PC-3 (cell line): ENCODE data around the gene PADI1. TPM values are rescaled to one million over a fixed set of nuclear protein-coding genes. Genes with fewer than 3 reads are reported as not detected.

ENCODE experiments used
- ATAC-seq: fragments of 200-7000 bp; cut with Tn5 transposase; 2 replicates; pipeline ENCODE4 v1.9.1; 2020; ENCODE audit warnings: mild to moderate bottlenecking, moderate library complexity
- BruUV-seq: library from RNA; stranded (reverse); fragments of 400-500 nt; replicated peaks from 2 replicates; lab custom pipeline; 2021; lab: Mats Ljungman, UMichigan
- CTCF ChIA-PET: fragments of 300-600 bp; sonication (Branson Sonifier 250); formaldehyde crosslinking; loops from one replicate; lab custom pipeline; 2022; ENCODE audit warnings: antibody characterized with exemption; lab: Charles Lee
- POLR2A ChIA-PET: fragments of 300-600 bp; sonication (Branson Sonifier 250); formaldehyde crosslinking; loops from one replicate; lab custom pipeline; 2022; ENCODE audit warnings: antibody characterized with exemption; ENCODE audit not compliant: unreplicated experiment; lab: Charles Lee
- DNase-seq: peaks from one replicate; pipeline ENCODE4 v3.0.0-alpha.2; 2015
- H2AFZ ChIP-seq: fragments of 300-600 bp; sonication (generic); 2 replicates; pipeline ENCODE4 v1.6.0; 2016; ENCODE audit warnings: antibody characterized with exemption, low read length
- H3F3A ChIP-seq: fragments of 300-600 bp; sonication (generic); one replicate; pipeline ENCODE4 v1.6.0; 2017; ENCODE audit warnings: antibody characterized with exemption, low read length, control low read depth, mild to moderate bottlenecking; ENCODE audit not compliant: unreplicated experiment
- H3K27ac ChIP-seq: fragments of 300-600 bp; sonication (generic); 2 replicates; pipeline ENCODE4 v1.5.1; 2016; ENCODE audit warnings: mild to moderate bottlenecking, low read length
- H3K27me3 ChIP-seq: fragments of 300-600 bp; sonication (generic); 2 replicates; pipeline ENCODE4 v1.6.1; 2016; ENCODE audit warnings: low read length, mixed read lengths
- H3K36me3 ChIP-seq: fragments of 300-600 bp; sonication (generic); 2 replicates; pipeline ENCODE4 v1.6.1; 2016; ENCODE audit warnings: low read depth, mixed run types, low read length, mixed read lengths
- H3K4me1 ChIP-seq: fragments of 300-600 bp; sonication (generic); 2 replicates; pipeline ENCODE4 v1.5.1; 2016; ENCODE audit warnings: low read length; ENCODE audit not compliant: insufficient read depth
- H3K4me2 ChIP-seq: fragments of 300-600 bp; sonication (generic); 2 replicates; pipeline ENCODE4 v1.6.0; 2016; ENCODE audit warnings: low read length
- H3K4me3 ChIP-seq: fragments of 300-600 bp; sonication (generic); 2 replicates; pipeline ENCODE4 v1.5.1; 2016; ENCODE audit warnings: mild to moderate bottlenecking, low read length, mixed read lengths
- H3K79me2 ChIP-seq: fragments of 300-600 bp; sonication (generic); 2 replicates; pipeline ENCODE4 v1.6.1; 2017; ENCODE audit warnings: low read length, mixed read lengths
- H3K9ac ChIP-seq: fragments of 300-600 bp; sonication (generic); 2 replicates; pipeline ENCODE4 v1.6.0; 2016; ENCODE audit warnings: mild to moderate bottlenecking, low read length
- H3K9me2 ChIP-seq: fragments of 300-600 bp; sonication (generic); replicated peaks from 2 replicates; pipeline ENCODE4 v1.6.1; 2016; ENCODE audit warnings: mixed run types, low read length, mixed read lengths
- H3K9me3 ChIP-seq: fragments of 300-600 bp; sonication (generic); 2 replicates; pipeline ENCODE4 v1.6.1; 2016; ENCODE audit warnings: low read length, mixed read lengths
- H4K20me1 ChIP-seq: fragments of 300-600 bp; sonication (generic); 2 replicates; pipeline ENCODE4 v1.6.1; 2016; ENCODE audit warnings: low read length, mixed read lengths
- EZH2 ChIP-seq: fragments of 300-600 bp; sonication (generic); IDR thresholded peaks from one replicate; pipeline ENCODE4 v1.6.1; 2017; ENCODE audit warnings: antibody characterized with exemption, mild to moderate bottlenecking, low read length; ENCODE audit not compliant: unreplicated experiment
- EZH2phosphoT487 ChIP-seq: fragments of 300-600 bp; sonication (generic); IDR thresholded peaks from 2 replicates; pipeline ENCODE4 v1.6.1; 2018; ENCODE audit warnings: mild to moderate bottlenecking, antibody characterized with exemption, low read length, borderline replicate concordance
- intact Hi-C: fragments of 100-400 bp; cut with micrococcal nuclease; formaldehyde crosslinking; loops from 2 replicates; pipeline ENCODE4 v1.9.0; 2023
- total RNA-seq: library from RNA; depleted of rRNA; stranded (reverse); fragments of >200 nt; gene quantifications from 2 replicates; pipeline ENCODE4 v1.2.3, GENCODE V29; 2014
- TF ChIP-seq, protein P1 (sequence below): fragments of 300-600 bp; sonication (generic); conservative IDR thresholded peaks from 2 replicates; pipeline ENCODE4 v1.5.1; 2017; ENCODE audit warnings: antibody characterized with exemption, low read depth, mild to moderate bottlenecking, low read length

The PADI1 gene
- total RNA-seq, 1 experiment from 2014 or later, result 0.73 TPM

DNA sequence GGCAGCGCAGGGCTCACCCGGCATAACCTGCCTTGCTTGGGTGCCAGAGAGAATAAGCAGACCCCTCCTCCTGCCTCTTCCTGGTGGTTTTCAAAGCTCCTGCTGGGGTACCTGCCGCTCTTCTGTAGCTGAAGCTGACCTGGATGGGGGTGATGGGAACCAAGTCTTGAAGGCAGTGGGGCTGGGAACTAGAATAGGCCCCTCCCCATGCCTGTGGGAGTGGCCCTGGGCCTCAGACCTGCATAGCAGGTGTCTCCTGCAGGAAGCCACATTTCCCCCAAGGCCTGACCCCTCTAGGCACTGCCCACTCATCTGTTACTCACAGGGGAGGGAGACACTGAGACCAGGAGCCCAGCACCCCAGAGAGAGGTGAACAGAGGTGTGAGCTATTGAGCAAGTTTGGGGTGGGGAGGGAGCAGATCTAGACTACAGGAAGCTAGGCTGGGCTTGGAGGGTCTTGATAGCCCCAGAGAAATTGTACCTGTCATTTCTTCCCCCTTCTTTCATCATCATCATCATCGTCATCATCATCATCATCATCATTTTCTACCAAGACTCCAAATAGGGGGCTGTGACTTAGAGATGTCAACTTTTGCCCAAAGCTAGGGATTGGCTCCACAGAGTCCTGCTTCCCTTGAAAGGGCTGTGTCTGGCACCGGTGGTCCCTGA is 10.1 kb downstream of the PADI1 start:
- no TSS peak for BruUV-seq
- H4K20me1 ChIP-seq, result no peaks in the 10 kb centered on the region
- no peak overlapping the region for H3K4me3 ChIP-seq
- H3F3A ChIP-seq, result no peaks in the 10 kb centered on the region
- H3K36me3 ChIP-seq, result no peaks in the 10 kb centered on the region
- H3K27me3 ChIP-seq, result no peaks in the 10 kb centered on the region
- H3K9ac ChIP-seq, result no peak overlapping the region
- ATAC-seq, result no peak
- no peaks in the 10 kb centered on the region for H3K79me2 ChIP-seq
- H3K9me3 ChIP-seq, result no peaks in the 10 kb centered on the region
- H3K9me2 ChIP-seq, result no peaks in the 10 kb centered on the region
- DNase-seq, result peak; percentile 39
- TF ChIP-seq EZH2 (no peak), EZH2phosphoT487 (no peak)
- TF ChIP-seq, protein P1, sequence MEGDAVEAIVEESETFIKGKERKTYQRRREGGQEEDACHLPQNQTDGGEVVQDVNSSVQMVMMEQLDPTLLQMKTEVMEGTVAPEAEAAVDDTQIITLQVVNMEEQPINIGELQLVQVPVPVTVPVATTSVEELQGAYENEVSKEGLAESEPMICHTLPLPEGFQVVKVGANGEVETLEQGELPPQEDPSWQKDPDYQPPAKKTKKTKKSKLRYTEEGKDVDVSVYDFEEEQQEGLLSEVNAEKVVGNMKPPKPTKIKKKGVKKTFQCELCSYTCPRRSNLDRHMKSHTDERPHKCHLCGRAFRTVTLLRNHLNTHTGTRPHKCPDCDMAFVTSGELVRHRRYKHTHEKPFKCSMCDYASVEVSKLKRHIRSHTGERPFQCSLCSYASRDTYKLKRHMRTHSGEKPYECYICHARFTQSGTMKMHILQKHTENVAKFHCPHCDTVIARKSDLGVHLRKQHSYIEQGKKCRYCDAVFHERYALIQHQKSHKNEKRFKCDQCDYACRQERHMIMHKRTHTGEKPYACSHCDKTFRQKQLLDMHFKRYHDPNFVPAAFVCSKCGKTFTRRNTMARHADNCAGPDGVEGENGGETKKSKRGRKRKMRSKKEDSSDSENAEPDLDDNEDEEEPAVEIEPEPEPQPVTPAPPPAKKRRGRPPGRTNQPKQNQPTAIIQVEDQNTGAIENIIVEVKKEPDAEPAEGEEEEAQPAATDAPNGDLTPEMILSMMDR, result no peak
- intact Hi-C loops, result no loop called here
- no peak overlapping the region for H3K27ac ChIP-seq
- H3K4me1 ChIP-seq, result peaks cover 17% of the 10 kb centered on the region
- POLR2A ChIA-PET, result no interaction called here
- no peak overlapping the region for H3K4me2 ChIP-seq
- no peak overlapping the region for H2AFZ ChIP-seq
- CTCF ChIA-PET, result no interaction called here

DNA sequence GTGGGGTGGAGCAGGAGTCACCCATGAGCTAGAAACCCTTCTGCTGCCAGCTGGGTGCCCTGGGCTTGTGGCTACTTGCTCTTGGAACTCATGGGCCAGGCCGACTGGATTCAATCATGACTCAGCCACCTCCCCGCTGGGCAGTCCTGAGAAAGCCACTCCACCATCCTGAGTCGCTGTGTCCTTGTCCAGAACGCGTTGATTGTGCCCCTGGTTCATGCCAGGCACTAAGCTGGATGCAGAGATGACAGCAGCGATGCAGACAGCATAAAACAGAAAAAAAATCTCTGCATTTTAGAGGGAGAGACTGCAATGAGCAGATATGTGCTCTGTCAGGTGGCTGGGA is 10.6 kb downstream of the PADI1 start:
- Histone ChIP-seq H4K20me1 (no peaks in the 10 kb centered on the region), H3F3A (no peaks in the 10 kb centered on the region), H3K79me2 (no peaks in the 10 kb centered on the region), H3K36me3 (no peaks in the 10 kb centered on the region), H3K4me2 (no peak overlapping the region), H3K4me3 (no peak overlapping the region), H3K9ac (no peak overlapping the region), H3K4me1 (peaks cover 17% of the 10 kb centered on the region), H3K9me3 (no peaks in the 10 kb centered on the region), H3K27me3 (no peaks in the 10 kb centered on the region), H3K27ac (no peak overlapping the region), H2AFZ (no peak overlapping the region), H3K9me2 (no peaks in the 10 kb centered on the region)
- DNase-seq, result peak; percentile 36
- CTCF ChIA-PET, result no interaction called here
- ATAC-seq, result peak; percentile 51
- POLR2A ChIA-PET, result no interaction called here
- intact Hi-C loops, result no loop called here
- TF ChIP-seq EZH2phosphoT487 (no peak), EZH2 (no peak)
- TF ChIP-seq, protein P1, result no peak
- BruUV-seq, result no TSS peak

DNA sequence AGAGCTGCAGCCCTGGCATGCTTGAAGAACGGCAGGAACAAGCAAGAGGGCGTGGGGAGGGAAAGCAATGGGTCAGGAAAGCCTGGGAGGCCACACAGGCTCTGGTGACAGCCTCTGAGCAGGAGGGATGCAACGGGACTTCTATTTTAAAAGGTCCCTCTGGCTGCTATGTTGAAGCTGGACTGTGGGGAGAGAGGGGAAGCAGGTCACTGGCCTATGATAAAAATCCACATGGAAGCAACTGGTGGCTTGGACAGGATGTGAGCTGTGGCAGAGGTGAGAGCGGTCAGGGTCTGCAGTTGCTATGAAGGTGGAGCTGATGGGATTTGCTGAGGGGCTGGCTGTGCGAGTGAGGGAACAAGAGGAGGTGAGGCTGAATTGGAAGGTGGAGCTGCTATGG is 11.2 kb downstream of the PADI1 start:
- H3K9ac ChIP-seq, result no peak overlapping the region
- ATAC-seq, result no peak
- H3K4me2 ChIP-seq, result no peak overlapping the region
- no peak overlapping the region for H3K4me3 ChIP-seq
- H3K27ac ChIP-seq, result no peak overlapping the region
- no peaks in the 10 kb centered on the region for H3F3A ChIP-seq
- H3K79me2 ChIP-seq, result no peaks in the 10 kb centered on the region
- H3K27me3 ChIP-seq, result no peaks in the 10 kb centered on the region
- H3K4me1 ChIP-seq, result peaks cover 17% of the 10 kb centered on the region
- POLR2A ChIA-PET, result no interaction called here
- H3K9me2 ChIP-seq, result no peaks in the 10 kb centered on the region
- H3K36me3 ChIP-seq, result no peaks in the 10 kb centered on the region
- TF ChIP-seq, protein P1, result no peak
- TF ChIP-seq EZH2phosphoT487 (no peak), EZH2 (no peak)
- CTCF ChIA-PET, result no interaction called here
- H3K9me3 ChIP-seq, result no peaks in the 10 kb centered on the region
- DNase-seq, result no peak
- H4K20me1 ChIP-seq, result no peaks in the 10 kb centered on the region
- no peak overlapping the region for H2AFZ ChIP-seq
- intact Hi-C loops, result no loop called here
- BruUV-seq, result no TSS peak
